NCI-H2029 treated with DMSO at 0.1 percent for 48 hours (cell line): ENCODE measurements around the gene HECTD1.
"Not testable (repeated sequence)": the region's sequence is repeated elsewhere in the genome, so short reads cannot be mapped to it uniquely, and the experiment has no call there.

Experiments used
- DNase-seq: peaks from one replicate; lab custom pipeline; 2025; lab: John Stamatoyannopoulos, UW

HECTD1 gene

GRCh38 chr14:31228533-31228932, 20.9 kb upstream of the HECTD1 start:
- no peak for DNase-seq

DNA sequence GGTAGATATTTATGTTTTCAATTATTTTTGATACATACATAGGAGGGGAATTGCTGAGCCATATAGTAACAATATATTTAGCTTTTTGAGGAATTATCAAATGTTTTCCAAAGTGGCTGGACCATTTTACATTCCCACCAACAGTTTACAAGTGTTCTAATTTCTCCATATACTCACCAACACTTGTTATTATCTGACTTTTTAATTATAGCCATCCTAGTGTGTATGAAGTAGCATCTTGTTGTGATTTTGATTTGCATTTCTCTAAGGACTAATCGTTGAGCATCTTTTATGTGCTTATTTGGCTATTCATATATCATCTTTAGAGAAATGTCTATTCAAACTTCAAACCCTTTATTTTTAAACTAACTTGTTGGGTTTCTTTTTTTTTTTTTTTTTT, 17.2 kb upstream of the HECTD1 start:
- no peak for DNase-seq

DNA sequence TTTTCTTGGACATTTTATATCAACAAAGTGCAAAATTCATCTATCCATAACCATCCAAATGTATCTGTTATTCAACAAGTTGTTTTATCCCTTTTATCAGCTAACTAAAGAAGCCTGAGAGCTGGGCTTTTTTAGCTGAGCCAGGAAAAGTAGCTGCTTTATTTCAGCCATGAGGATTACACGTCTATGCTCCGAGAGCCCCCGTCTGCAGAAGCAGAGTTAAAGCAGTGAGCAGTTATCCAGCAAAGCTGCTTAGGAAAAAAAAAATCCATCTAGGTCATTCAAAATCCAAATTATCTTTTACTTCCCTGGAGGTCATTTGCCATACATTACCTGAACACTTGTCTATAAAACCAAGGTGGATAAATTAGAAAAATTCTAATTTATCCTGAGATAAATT, 15.7 kb upstream of the HECTD1 start:
- DNase-seq: no peak

GRCh38 chr14:31222834-31223233, 15.2 kb upstream of the HECTD1 start:
- DNase-seq: no peak

DNA sequence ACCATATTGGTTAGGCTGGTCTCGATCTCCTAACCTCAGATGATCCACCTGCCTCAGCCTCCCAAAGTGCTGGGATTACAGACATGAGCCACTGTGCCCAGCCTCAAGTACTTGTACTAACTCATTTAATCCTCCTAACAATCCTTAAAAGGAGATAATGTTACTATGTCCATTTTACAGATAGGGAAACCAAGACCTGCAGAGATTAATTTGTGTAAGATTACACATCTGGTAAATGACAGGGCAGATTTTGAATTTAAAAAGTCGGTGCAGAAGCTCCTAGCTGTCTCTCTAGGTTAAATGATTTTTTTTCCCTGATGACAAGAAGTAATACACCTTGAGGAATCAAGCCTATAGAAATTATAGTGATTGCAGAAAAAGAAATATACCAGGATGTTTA, 13.7 kb upstream of the HECTD1 start:
- no peak for DNase-seq

- DNase-seq: no peak
Measured at GRCh38 chr14:31219169-31219568, 11.6 kb upstream of the HECTD1 start.

- no peak for DNase-seq
Measured at GRCh38 chr14:31216359-31216758, 8.8 kb upstream of the HECTD1 start.

DNA sequence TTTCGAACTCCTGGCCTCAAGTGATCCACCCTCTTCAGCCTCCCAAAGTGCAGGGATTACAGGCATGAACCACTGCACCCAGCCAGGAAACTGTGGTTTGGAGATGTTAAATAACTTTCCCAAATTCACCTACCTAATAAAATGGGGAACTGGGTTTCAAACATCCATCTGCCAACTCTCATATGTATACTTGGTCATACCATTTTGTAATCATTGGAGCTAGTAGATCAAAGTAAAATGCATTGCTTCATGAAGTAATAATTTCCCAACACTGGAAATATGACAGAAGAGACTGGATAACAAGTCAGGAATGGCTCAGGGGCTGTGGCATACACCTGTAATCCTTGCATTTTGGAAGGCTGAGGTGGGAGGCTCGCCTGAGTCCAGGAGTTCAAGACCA, 5.3 kb upstream of the HECTD1 start:
- DNase-seq: no peak

GRCh38 chr14:31209605-31210004, 2.0 kb upstream of the HECTD1 start:
- DNase-seq: no peak

DNA sequence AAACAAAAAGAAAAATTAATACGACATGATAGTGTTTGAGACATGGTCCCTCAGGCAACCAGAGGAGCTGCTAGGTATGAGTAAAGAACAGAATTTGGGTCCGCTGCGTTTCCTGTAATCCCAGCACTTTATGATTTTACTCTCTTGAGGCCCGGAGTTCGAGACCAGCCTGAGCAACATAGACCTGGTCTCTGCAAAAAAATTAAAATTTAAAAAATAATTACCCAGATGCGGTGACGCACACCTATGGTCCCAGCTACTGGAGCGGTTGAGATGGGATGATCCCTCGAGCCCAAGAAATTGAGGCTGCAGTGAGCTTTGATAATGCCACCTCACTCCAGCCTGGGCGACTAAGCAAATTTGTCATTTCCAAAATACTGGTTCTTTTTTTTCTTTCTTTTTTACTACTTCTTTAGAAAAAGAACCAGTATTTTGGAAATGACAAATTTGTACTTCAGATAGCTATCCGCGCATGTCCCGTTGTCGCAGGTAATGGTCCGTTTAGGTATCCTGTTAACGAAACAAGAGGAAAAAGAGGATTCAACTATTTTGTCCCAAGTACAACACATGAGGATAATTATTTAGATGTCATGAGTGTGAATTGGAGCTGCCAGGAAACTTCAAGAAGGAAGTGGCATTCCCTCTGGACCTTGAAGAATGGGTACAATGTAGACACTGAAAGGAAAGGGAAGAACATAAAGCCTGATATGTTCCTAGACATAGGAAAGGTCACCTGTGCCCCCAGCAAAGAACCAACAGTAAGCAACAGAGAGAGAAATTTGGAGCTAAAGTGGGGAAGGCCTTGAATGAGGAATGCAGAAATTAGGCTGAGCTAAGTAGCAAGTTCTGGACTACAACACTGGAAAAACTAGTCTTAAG, 1.2 kb upstream of the HECTD1 start:
- peak; percentile 98 for DNase-seq

DNA sequence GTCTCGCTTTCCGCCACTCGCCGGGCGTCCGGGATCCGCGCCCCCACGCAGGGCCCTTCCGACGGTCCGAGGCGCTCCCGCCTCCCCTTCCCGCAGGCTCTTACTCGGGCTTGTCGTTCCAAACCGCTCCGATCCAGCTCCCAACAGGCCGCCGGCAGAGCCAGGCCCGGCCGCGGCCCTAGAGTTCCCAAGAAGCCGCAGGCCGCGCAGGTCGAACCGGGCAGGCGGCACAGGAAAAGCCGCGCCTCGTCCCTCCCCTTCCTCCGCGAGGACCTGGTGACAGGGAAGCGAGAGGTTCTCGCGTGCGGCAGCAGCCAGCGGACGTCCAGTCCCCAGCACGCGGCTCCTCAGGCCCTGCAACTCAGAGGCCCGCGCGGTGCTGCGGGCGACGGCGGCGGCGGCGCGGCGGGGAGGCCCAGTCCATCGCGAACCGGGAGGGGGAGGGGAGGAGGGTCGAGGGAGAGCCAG, 272 bp downstream of the HECTD1 start:
- DNase-seq: no peak

GRCh38 chr14:31206536-31207286, 882 bp downstream of the HECTD1 start:
- DNase-seq: peak; percentile 69

DNA sequence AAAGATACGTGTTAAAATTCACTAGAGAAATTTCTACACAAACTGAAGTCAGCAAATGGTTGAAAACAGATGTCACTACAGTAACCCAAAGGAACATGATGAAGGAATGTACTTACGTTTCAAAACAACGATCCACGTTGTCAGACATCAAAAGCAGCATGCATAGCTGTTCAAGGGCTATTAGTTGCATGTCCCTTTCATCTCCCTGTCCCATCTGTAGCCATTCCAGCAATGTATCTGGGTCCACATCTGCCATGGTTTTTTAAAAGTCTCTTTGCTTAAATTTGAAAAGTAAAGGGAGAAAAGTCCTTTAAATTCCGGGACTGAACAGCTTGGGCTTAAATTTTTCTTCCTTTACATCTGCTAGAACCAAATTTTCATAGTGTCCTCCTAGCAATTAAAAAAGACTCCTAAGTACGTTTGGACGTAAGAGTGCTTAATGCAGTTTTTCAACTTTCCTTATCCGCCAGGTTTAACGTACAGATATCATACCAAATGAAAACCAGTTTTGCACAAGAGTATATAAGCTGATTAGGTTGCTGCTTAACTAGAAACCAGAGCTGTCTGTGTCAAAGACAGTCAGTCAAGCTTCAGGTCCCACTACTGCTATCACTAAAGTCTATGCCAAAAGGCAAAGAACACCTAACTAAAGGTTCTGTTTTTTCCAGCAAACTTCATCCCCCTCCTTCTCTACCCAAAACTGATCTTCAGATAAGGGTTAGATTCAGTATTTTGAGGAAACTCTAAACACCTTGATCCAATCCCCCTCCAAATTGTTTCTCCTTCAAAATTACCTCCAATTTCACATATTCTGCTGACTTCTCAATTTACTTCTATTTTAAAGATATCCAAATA, 1.7 kb downstream of the HECTD1 start:
- peak; percentile 90 for DNase-seq

DNA sequence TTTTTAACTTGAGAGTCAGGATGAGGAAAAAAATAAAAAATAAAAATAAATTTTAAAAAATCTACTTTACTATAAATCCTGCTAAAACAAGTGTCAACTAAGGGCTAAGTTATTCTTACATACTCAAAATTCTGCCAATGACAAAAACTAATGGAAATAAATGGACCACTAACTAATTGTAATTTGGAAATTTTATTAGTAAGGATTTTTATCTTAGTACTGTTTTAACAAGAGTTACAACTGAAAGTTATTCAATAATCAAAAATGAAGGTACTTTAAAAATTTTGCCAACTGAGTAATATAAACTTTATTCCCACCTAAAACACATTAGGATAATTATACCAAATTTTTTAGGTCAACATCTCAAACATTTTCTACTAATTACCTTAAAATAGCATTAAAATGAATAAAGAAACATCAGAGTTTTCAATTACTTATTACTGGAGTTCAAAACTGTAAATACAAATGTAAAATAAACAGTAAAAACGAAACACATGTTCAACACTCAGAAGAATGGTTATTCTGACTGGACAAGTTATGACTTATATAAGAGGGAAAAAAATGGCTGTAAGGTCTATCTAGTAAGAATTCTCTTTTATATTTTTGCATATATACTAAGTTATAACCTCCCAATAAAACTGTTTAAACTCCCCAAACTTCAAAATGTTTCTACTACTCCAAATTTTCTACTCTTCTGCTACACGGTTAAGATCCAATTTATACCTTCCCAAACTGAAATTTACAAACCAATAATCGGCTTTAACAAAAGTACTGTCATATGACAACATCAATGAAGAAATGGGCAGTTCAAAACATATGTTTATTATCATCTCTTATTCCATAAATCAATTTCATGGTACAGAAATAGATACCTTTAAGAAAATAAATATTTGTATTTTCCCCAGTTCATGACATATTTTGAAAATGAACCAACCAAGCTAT, 2.7 kb downstream of the HECTD1 start:
- DNase-seq: no peak

GRCh38 chr14:31203899-31204592, 3.5 kb downstream of the HECTD1 start:
- DNase-seq: not testable (repeated sequence)

DNA sequence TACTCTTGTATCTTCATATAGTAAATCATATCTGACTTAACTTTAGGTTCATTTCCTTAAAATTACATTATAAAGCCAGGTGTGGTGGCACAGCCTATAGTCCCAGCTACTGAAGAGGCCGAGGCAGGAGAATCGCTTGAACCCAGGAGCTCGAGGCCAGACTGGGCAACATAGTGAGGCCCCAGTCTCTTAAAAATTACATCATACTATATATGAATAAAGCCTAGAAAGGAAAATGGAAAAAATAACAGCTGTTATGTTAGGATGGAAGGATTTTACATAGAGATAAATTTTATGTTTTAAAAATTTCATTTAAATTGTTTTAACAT, 4.2 kb downstream of the HECTD1 start:
- no peak for DNase-seq

- no peak for DNase-seq
Measured at GRCh38 chr14:31201111-31201510, 6.5 kb downstream of the HECTD1 start.

DNA sequence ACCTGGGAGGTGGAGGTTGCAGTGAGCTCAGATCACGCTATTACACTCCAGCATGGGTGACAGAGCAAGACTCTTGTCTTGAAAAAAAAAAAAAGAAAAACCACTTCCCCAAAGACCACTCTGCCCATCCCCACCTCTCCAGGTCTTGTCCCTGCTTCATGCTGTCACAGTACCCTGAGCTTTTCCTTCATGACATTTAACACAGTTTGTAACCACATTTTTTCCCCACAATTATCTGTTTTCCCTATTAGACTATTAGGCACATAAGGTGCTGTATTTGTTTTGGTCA, 6.9 kb downstream of the HECTD1 start:
- DNase-seq: no peak

GRCh38 chr14:31197671-31198070, 9.9 kb downstream of the HECTD1 start:
- no peak for DNase-seq

- no peak for DNase-seq
Measured at GRCh38 chr14:31196839-31197492, 10.6 kb downstream of the HECTD1 start.
